ENCODE measurements around the gene ATL1.
A peak's percentile ranks its signal among the peaks of the same experiment; 100 is the strongest.

Gene ATL1

GRCh38 chr14:50559990-50560930 is at the start of gene ATL1:
TSS of gene ATL1 (plus strand) at chr14:50560145. CDS start at chr14:50560266, 121 bp downstream.
- Histone ChIP-seq H3K4me1 (ENCODE audit: insufficient read depth, low read length) (peaks cover 13% of the 10 kb centered on the region), H3K27me3 (ENCODE audit: control insufficient read depth in 1 of 2, insufficient read depth in 2 of 2, low read length in 2 of 2) (no peaks in the 10 kb centered on the region), H3K36me3 (ENCODE audit: insufficient read depth, low read length) (no peaks in the 10 kb centered on the region), H3K9ac (ENCODE audit: low read length) (peak within 1 kb of the TSS; percentile 70), H3K4me3 (ENCODE audit: low read depth in 1 of 2, low read length in 2 of 2) (peak within 1 kb of the TSS; percentile 89 to 90), H3K27ac (ENCODE audit: low read depth, low read length) (peak within 1 kb of the TSS; percentile 90), H3K9me3 (ENCODE audit: low read length) (no peaks in the 10 kb centered on the region)

- Histone ChIP-seq H3K4me3 (ENCODE audit: low read depth in 1 of 2, low read length in 2 of 2) (no peak overlapping the region), H3K27me3 (ENCODE audit: control insufficient read depth in 1 of 2, insufficient read depth in 2 of 2, low read length in 2 of 2) (no peaks in the 10 kb centered on the region), H3K27ac (ENCODE audit: low read depth, low read length) (no peak overlapping the region), H3K9me3 (ENCODE audit: low read length) (no peaks in the 10 kb centered on the region), H3K36me3 (ENCODE audit: insufficient read depth, low read length) (no peaks in the 10 kb centered on the region), H3K4me1 (ENCODE audit: insufficient read depth, low read length) (no peaks in the 10 kb centered on the region), H3K9ac (ENCODE audit: low read length) (no peak overlapping the region)
These were observed 49.8 kb upstream of the ATL1 start for GRCh38 chr14:50510157-50510556.

- H3K9ac ChIP-seq (ENCODE audit: low read length): no peak overlapping the region
- H3K36me3 ChIP-seq (ENCODE audit: insufficient read depth, low read length): no peaks in the 10 kb centered on the region
- H3K27ac ChIP-seq (ENCODE audit: low read depth, low read length): no peak overlapping the region
- no peaks in the 10 kb centered on the region for H3K4me1 ChIP-seq (ENCODE audit: insufficient read depth, low read length)
- no peaks in the 10 kb centered on the region for H3K9me3 ChIP-seq (ENCODE audit: low read length)
- no peaks in the 10 kb centered on the region for H3K27me3 ChIP-seq (ENCODE audit: control insufficient read depth in 1 of 2, insufficient read depth in 2 of 2, low read length in 2 of 2)
- H3K4me3 ChIP-seq (ENCODE audit: low read depth in 1 of 2, low read length in 2 of 2): no peak overlapping the region
These were observed 47.5 kb upstream of the ATL1 start for GRCh38 chr14:50512463-50512862.

- Histone ChIP-seq H3K9ac (ENCODE audit: low read length) (no peak overlapping the region), H3K36me3 (ENCODE audit: insufficient read depth, low read length) (no peaks in the 10 kb centered on the region), H3K27me3 (ENCODE audit: control insufficient read depth in 1 of 2, insufficient read depth in 2 of 2, low read length in 2 of 2) (no peaks in the 10 kb centered on the region), H3K4me3 (ENCODE audit: low read depth in 1 of 2, low read length in 2 of 2) (no peak overlapping the region), H3K9me3 (ENCODE audit: low read length) (no peaks in the 10 kb centered on the region), H3K27ac (ENCODE audit: low read depth, low read length) (no peak overlapping the region), H3K4me1 (ENCODE audit: insufficient read depth, low read length) (peaks cover under 1% of the 10 kb centered on the region)
These were observed 43.9 kb upstream of the ATL1 start for GRCh38 chr14:50516091-50516490.

GRCh38 chr14:50520947-50521815 is 38.8 kb upstream of the ATL1 start:
- Histone ChIP-seq H3K36me3 (ENCODE audit: insufficient read depth, low read length) (no peaks in the 10 kb centered on the region), H3K9ac (ENCODE audit: low read length) (no peak overlapping the region), H3K9me3 (ENCODE audit: low read length) (no peaks in the 10 kb centered on the region), H3K4me1 (ENCODE audit: insufficient read depth, low read length) (peaks cover 12% of the 10 kb centered on the region), H3K4me3 (ENCODE audit: low read depth in 1 of 2, low read length in 2 of 2) (peak overlapping the region in 1 of 2 donors; percentile 16), H3K27me3 (ENCODE audit: control insufficient read depth in 1 of 2, insufficient read depth in 2 of 2, low read length in 2 of 2) (no peaks in the 10 kb centered on the region), H3K27ac (ENCODE audit: low read depth, low read length) (no peak overlapping the region)

- no peak overlapping the region for H3K27ac ChIP-seq (ENCODE audit: low read depth, low read length)
- no peaks in the 10 kb centered on the region for H3K36me3 ChIP-seq (ENCODE audit: insufficient read depth, low read length)
- H3K9me3 ChIP-seq (ENCODE audit: low read length): no peaks in the 10 kb centered on the region
- no peaks in the 10 kb centered on the region for H3K27me3 ChIP-seq (ENCODE audit: control insufficient read depth in 1 of 2, insufficient read depth in 2 of 2, low read length in 2 of 2)
- H3K4me3 ChIP-seq (ENCODE audit: low read depth in 1 of 2, low read length in 2 of 2): peak overlapping the region in 1 of 2 donors; percentile 16
- H3K9ac ChIP-seq (ENCODE audit: low read length): no peak overlapping the region
- H3K4me1 ChIP-seq (ENCODE audit: insufficient read depth, low read length): peaks cover 12% of the 10 kb centered on the region
These were observed 38.0 kb upstream of the ATL1 start for GRCh38 chr14:50521912-50522341.

- H3K4me1 ChIP-seq (ENCODE audit: insufficient read depth, low read length): peaks cover 12% of the 10 kb centered on the region
- H3K36me3 ChIP-seq (ENCODE audit: insufficient read depth, low read length): no peaks in the 10 kb centered on the region
- no peaks in the 10 kb centered on the region for H3K9me3 ChIP-seq (ENCODE audit: low read length)
- H3K4me3 ChIP-seq (ENCODE audit: low read depth in 1 of 2, low read length in 2 of 2): no peak overlapping the region
- H3K27me3 ChIP-seq (ENCODE audit: control insufficient read depth in 1 of 2, insufficient read depth in 2 of 2, low read length in 2 of 2): no peaks in the 10 kb centered on the region
- H3K27ac ChIP-seq (ENCODE audit: low read depth, low read length): no peak overlapping the region
- no peak overlapping the region for H3K9ac ChIP-seq (ENCODE audit: low read length)
These were observed 36.5 kb upstream of the ATL1 start for GRCh38 chr14:50523271-50524041.

- Histone ChIP-seq H3K27me3 (ENCODE audit: control insufficient read depth in 1 of 2, insufficient read depth in 2 of 2, low read length in 2 of 2) (no peaks in the 10 kb centered on the region), H3K9ac (ENCODE audit: low read length) (no peak overlapping the region), H3K4me3 (ENCODE audit: low read depth in 1 of 2, low read length in 2 of 2) (no peak overlapping the region), H3K4me1 (ENCODE audit: insufficient read depth, low read length) (peaks cover 14% of the 10 kb centered on the region), H3K9me3 (ENCODE audit: low read length) (no peaks in the 10 kb centered on the region), H3K36me3 (ENCODE audit: insufficient read depth, low read length) (no peaks in the 10 kb centered on the region), H3K27ac (ENCODE audit: low read depth, low read length) (no peak overlapping the region)
These were observed 35.9 kb upstream of the ATL1 start for GRCh38 chr14:50524060-50524459.

GRCh38 chr14:50524731-50525515 is 35.0 kb upstream of the ATL1 start:
- no peaks in the 10 kb centered on the region for H3K27me3 ChIP-seq (ENCODE audit: control insufficient read depth in 1 of 2, insufficient read depth in 2 of 2, low read length in 2 of 2)
- H3K36me3 ChIP-seq (ENCODE audit: insufficient read depth, low read length): no peaks in the 10 kb centered on the region
- H3K9me3 ChIP-seq (ENCODE audit: low read length): no peaks in the 10 kb centered on the region
- no peak overlapping the region for H3K9ac ChIP-seq (ENCODE audit: low read length)
- peaks cover 23% of the 10 kb centered on the region for H3K4me1 ChIP-seq (ENCODE audit: insufficient read depth, low read length)
- H3K27ac ChIP-seq (ENCODE audit: low read depth, low read length): no peak overlapping the region
- H3K4me3 ChIP-seq (ENCODE audit: low read depth in 1 of 2, low read length in 2 of 2): no peak overlapping the region

- no peaks in the 10 kb centered on the region for H3K27me3 ChIP-seq (ENCODE audit: control insufficient read depth in 1 of 2, insufficient read depth in 2 of 2, low read length in 2 of 2)
- H3K27ac ChIP-seq (ENCODE audit: low read depth, low read length): no peak overlapping the region
- no peaks in the 10 kb centered on the region for H3K36me3 ChIP-seq (ENCODE audit: insufficient read depth, low read length)
- peaks cover 26% of the 10 kb centered on the region for H3K4me1 ChIP-seq (ENCODE audit: insufficient read depth, low read length)
- H3K9ac ChIP-seq (ENCODE audit: low read length): no peak overlapping the region
- H3K4me3 ChIP-seq (ENCODE audit: low read depth in 1 of 2, low read length in 2 of 2): no peak overlapping the region
- H3K9me3 ChIP-seq (ENCODE audit: low read length): no peaks in the 10 kb centered on the region
These were observed 31.9 kb upstream of the ATL1 start for GRCh38 chr14:50528000-50528399.

All from muscle layer of colon (tissue), 2 donors.